Hematopoietic multipotent progenitor cell treated with erythropoietin and hydrocortisone succinate and interleukin-3 and kit ligand, for 15 days (in vitro differentiated cells): Measurements from ENCODE around the gene ZNF606.

Source experiments
- DNase-seq: peaks from one replicate; pipeline ENCODE4 v3.0.0-alpha.2; 2015; ENCODE audit warnings: low spot score

Gene ZNF606

DNA sequence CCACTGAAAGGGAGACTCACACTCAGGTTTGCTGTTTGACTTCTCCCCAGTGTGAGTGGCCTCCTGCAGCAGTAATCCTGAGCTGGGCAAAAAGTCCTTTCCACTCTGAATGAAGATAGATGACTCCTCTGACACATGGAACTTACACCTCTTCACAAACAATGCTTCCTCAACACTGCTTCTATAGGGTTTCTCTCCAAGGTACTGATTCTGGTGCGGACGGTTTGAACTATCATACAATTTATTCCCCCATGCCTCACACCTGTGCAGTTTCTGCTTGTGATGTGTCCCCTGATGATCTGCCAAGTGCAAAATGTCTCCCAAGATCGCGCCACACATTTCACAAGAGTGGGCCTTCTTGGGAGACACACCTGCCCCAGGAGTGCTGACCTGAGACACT is 75.0 kb downstream of the ZNF606 start:
- DNase-seq = no peak
